MCF 10A (cell line): Measurements from ENCODE around the gene ATXN10. TPM values are rescaled to one million over a fixed set of nuclear protein-coding genes. Genes with fewer than 3 reads are reported as not detected.

Experiments
- BruUV-seq: library from RNA; stranded (reverse); fragments of 400-500 nt; replicated peaks from 2 replicates; lab custom pipeline; 2021; lab: Mats Ljungman, UMichigan
- CTCF ChIA-PET: fragments of 300-600 bp; sonication (Branson Sonifier 250); formaldehyde crosslinking; extraction: SDS; loops from one replicate; lab custom pipeline; 2021; ENCODE audit warnings: antibody characterized with exemption, inconsistent platforms; lab: Yijun Ruan, JAX
- POLR2A ChIA-PET: fragments of 300-600, 350-650 bp; sonication (Branson Sonifier 250); formaldehyde crosslinking; extraction: SDS; loops from one replicate; lab custom pipeline; 2020; ENCODE audit warnings: antibody characterized with exemption, inconsistent platforms; lab: Yijun Ruan, JAX
- DNase-seq: peaks from one replicate; pipeline ENCODE4 v3.0.0-alpha.2; 2018; ENCODE audit not compliant: unreplicated experiment
- H3K27ac Mint-ChIP-seq: one replicate; pipeline ENCODE4 v1.8.0; 2022; ENCODE audit warnings: mild to moderate bottlenecking, low read depth, mixed read lengths; ENCODE audit not compliant: unreplicated experiment
- H3K27me3 Mint-ChIP-seq: one replicate; pipeline ENCODE4 v1.8.0; 2022; ENCODE audit warnings: mixed read lengths; ENCODE audit not compliant: insufficient read depth, unreplicated experiment
- H3K36me3 Mint-ChIP-seq: one replicate; pipeline ENCODE4 v1.8.0; 2022; ENCODE audit warnings: mild to moderate bottlenecking, moderate library complexity, mixed read lengths; ENCODE audit not compliant: insufficient read depth, unreplicated experiment
- H3K4me1 Mint-ChIP-seq: one replicate; pipeline ENCODE4 v1.8.0; 2022; ENCODE audit warnings: mixed read lengths; ENCODE audit not compliant: insufficient read depth, unreplicated experiment
- H3K4me3 Mint-ChIP-seq: one replicate; pipeline ENCODE4 v1.8.0; 2022; ENCODE audit warnings: mild to moderate bottlenecking, moderate library complexity, mixed read lengths; ENCODE audit not compliant: unreplicated experiment
- H3K9me3 Mint-ChIP-seq: one replicate; pipeline ENCODE4 v1.8.0; 2022; ENCODE audit warnings: mixed read lengths; ENCODE audit not compliant: unreplicated experiment
- intact Hi-C: fragments of 100-400 bp; cut with micrococcal nuclease; formaldehyde crosslinking; loops from 2 replicates; pipeline ENCODE4 v1.14.1; 2022
- total RNA-seq: library from RNA; stranded (reverse); gene quantifications from 2 replicates; pipeline ENCODE4 v1.2.3, GENCODE V29; 2022
- TF ChIP-seq, protein P1 (sequence below): fragments of 200-600 bp; IDR thresholded peaks from one replicate; pipeline ENCODE4 v1.8.0; 2022; ENCODE audit warnings: antibody characterized with exemption, mild to moderate bottlenecking; ENCODE audit not compliant: unreplicated experiment

ATXN10 gene
- total RNA-seq, 1 experiment from 2014 or later = 193 TPM

GRCh38 chr22:45768490-45768889 is 96.9 kb downstream of the ATXN10 start:
- TF ChIP-seq, protein P1, sequence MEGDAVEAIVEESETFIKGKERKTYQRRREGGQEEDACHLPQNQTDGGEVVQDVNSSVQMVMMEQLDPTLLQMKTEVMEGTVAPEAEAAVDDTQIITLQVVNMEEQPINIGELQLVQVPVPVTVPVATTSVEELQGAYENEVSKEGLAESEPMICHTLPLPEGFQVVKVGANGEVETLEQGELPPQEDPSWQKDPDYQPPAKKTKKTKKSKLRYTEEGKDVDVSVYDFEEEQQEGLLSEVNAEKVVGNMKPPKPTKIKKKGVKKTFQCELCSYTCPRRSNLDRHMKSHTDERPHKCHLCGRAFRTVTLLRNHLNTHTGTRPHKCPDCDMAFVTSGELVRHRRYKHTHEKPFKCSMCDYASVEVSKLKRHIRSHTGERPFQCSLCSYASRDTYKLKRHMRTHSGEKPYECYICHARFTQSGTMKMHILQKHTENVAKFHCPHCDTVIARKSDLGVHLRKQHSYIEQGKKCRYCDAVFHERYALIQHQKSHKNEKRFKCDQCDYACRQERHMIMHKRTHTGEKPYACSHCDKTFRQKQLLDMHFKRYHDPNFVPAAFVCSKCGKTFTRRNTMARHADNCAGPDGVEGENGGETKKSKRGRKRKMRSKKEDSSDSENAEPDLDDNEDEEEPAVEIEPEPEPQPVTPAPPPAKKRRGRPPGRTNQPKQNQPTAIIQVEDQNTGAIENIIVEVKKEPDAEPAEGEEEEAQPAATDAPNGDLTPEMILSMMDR = no peak
- H3K9me3 Mint-ChIP-seq = no peaks in the 10 kb centered on the region
- ChIA-PET CTCF (interaction anchor here (0.6 to 1.1 kb wide), 2 partner anchors 13 to 21 kb away, joined by 3 read pairs; no protein-coding TSS in a partner anchor), POLR2A (interaction anchor here (0.8 kb wide), 1 partner anchor 8 kb away, joined by 3 read pairs; no protein-coding TSS in a partner anchor)
- peaks cover 9% of the 10 kb centered on the region for H3K4me1 Mint-ChIP-seq
- intact Hi-C loops = no loop called here
- H3K36me3 Mint-ChIP-seq = peaks cover 45% of the 10 kb centered on the region
- no peak overlapping the region for H3K4me3 Mint-ChIP-seq
- DNase-seq = no peak
- H3K27me3 Mint-ChIP-seq = no peaks in the 10 kb centered on the region
- H3K27ac Mint-ChIP-seq = no peak overlapping the region
- BruUV-seq = no TSS peak

DNA sequence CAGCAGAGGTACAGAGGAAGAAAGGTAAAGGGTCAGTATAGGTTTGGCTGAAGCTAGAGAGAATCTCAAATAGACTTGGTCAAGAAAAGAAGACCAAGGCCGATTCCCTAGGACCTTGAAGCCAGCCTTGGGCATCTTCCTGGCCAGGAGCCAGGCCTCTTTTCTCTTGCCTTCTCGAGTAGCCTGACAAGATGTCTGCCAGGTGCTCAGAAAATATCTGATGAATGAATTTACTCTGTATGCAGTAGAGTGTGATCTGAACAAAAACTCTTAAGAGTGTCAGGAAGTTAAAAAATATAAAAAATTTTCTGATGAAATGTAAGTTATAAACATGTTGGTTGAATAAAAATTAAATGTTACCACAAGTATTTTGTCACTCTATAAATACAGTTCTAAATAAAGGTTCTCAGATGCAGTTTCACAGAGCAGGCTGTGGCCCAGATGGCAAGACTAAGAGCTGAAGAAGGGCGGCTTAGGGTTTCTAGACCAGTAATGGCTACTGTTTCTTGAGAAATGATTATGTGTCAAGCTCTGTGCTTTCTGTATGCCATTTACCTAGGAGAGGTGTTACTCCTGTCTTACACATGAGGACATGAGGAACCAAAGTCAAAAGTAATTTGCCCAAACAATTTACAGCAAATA is 98.1 kb downstream of the ATXN10 start:
- CTCF ChIA-PET = interaction anchor here (0.6 kb wide), 1 partner anchor 118 kb away, joined by 3 read pairs; no protein-coding TSS in a partner anchor
- H3K27ac Mint-ChIP-seq = peak overlapping the region; percentile 87
- H3K4me3 Mint-ChIP-seq = no peak overlapping the region
- TF ChIP-seq, protein P1 = no peak
- peaks cover 6% of the 10 kb centered on the region for H3K4me1 Mint-ChIP-seq
- BruUV-seq = no TSS peak
- H3K36me3 Mint-ChIP-seq = peaks cover 36% of the 10 kb centered on the region
- intact Hi-C loops = no loop called here
- no peak for DNase-seq
- POLR2A ChIA-PET = no interaction called here
- H3K27me3 Mint-ChIP-seq = no peaks in the 10 kb centered on the region
- no peaks in the 10 kb centered on the region for H3K9me3 Mint-ChIP-seq

- POLR2A ChIA-PET = interaction anchor here (0.7 kb wide), 1 partner anchor 131 kb away, joined by 4 read pairs; no protein-coding TSS in a partner anchor
- CTCF ChIA-PET = no interaction called here
- H3K27me3 Mint-ChIP-seq = no peaks in the 10 kb centered on the region
Observed at GRCh38 chr22:45770506-45770905, 98.9 kb downstream of the ATXN10 start.

DNA sequence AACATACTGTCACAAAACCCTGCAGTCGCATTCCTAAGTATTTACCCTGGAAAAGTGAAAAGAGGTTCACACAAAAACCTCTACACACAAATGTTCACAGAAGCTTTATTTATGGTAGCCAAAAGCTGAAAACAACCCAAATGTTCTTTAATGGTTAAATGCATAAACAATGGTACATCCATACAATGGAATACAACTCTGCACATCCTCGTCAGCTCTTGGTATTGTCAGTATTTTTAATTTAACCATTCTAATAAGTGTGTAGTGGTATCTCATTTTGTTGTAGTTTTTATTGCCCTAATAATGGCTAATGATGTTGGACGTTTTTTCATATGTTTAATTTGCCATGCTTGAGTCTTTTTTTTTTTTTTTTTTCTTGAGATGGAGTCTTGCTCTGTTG is 99.4 kb downstream of the ATXN10 start:
- intact Hi-C loops = no loop called here

More at GRCh38 chr22:45770506-45770905, 98.9 kb downstream of the ATXN10 start:
- H3K4me1 Mint-ChIP-seq = peaks cover 6% of the 10 kb centered on the region
- H3K27ac Mint-ChIP-seq = no peak overlapping the region
- H3K9me3 Mint-ChIP-seq = no peaks in the 10 kb centered on the region
- H3K36me3 Mint-ChIP-seq = peaks cover 30% of the 10 kb centered on the region
- TF ChIP-seq, protein P1 = no peak
- no peak overlapping the region for H3K4me3 Mint-ChIP-seq
- intact Hi-C loops = no loop called here
- no TSS peak for BruUV-seq
- no peak for DNase-seq

More for the DNA sequence above, 99.4 kb downstream of the ATXN10 start:
- peaks cover 6% of the 10 kb centered on the region for H3K4me1 Mint-ChIP-seq
- no TSS peak for BruUV-seq
- no peak overlapping the region for H3K27ac Mint-ChIP-seq
- no peak for DNase-seq
- CTCF ChIA-PET = no interaction called here
- H3K27me3 Mint-ChIP-seq = no peaks in the 10 kb centered on the region
- POLR2A ChIA-PET = no interaction called here
- TF ChIP-seq, protein P1 = no peak
- peaks cover 27% of the 10 kb centered on the region for H3K36me3 Mint-ChIP-seq
- no peak overlapping the region for H3K4me3 Mint-ChIP-seq
- H3K9me3 Mint-ChIP-seq = no peaks in the 10 kb centered on the region
